VCaP (cell line): Measurements from ENCODE around the gene CHCHD5.

Source experiments
- H3K27ac ChIP-seq: fragments of 450-650 bp; 2 replicates; pipeline ENCODE4 v1.5.1; 2017
- CTCF ChIP-seq: fragments of 450-650 bp; conservative IDR thresholded peaks from 2 replicates; pipeline ENCODE4 v1.5.1; 2017; ENCODE audit warnings: mild to moderate bottlenecking, moderate library complexity

Gene CHCHD5

GRCh38 chr2:112627060-112628040 lies 42.9 kb downstream of the CHCHD5 start:
- no peak overlapping the region for H3K27ac ChIP-seq

GRCh38 chr2:112629224-112629623 lies 44.8 kb downstream of the CHCHD5 start:
- TF ChIP-seq CTCF, result no peak
- H3K27ac ChIP-seq, result no peak overlapping the region

More at GRCh38 chr2:112627060-112628040, 42.9 kb downstream of the CHCHD5 start:
- no peak for TF ChIP-seq CTCF

- no peak overlapping the region for H3K27ac ChIP-seq
- TF ChIP-seq CTCF, result no peak
These were observed 45.4 kb downstream of the CHCHD5 start for GRCh38 chr2:112629823-112630222.

GRCh38 chr2:112630268-112630667 lies 45.9 kb downstream of the CHCHD5 start:
- no peak overlapping the region for H3K27ac ChIP-seq
- no peak for TF ChIP-seq CTCF

- no peak overlapping the region for H3K27ac ChIP-seq
- no peak for TF ChIP-seq CTCF
These were observed 49.3 kb downstream of the CHCHD5 start for GRCh38 chr2:112633708-112634107.

- H3K27ac ChIP-seq, result no peak overlapping the region
- TF ChIP-seq CTCF, result no peak
These were observed 49.9 kb downstream of the CHCHD5 start for GRCh38 chr2:112634153-112634873.

- H3K27ac ChIP-seq, result no peak overlapping the region
- TF ChIP-seq CTCF, result no peak
These were observed 50.4 kb downstream of the CHCHD5 start for GRCh38 chr2:112634874-112635157.
